NCI-H2196 treated with DMSO at 0.1 percent for 48 hours (cell line): ENCODE measurements around the gene TMEM225.
"Not testable (repeated sequence)": the region's sequence is repeated elsewhere in the genome, so short reads cannot be mapped to it uniquely, and the experiment has no call there.

Experiments
- DNase-seq: peaks from one replicate; lab custom pipeline; 2025; ENCODE audit not compliant: unreplicated experiment; lab: John Stamatoyannopoulos, UW

Gene TMEM225, protein sequence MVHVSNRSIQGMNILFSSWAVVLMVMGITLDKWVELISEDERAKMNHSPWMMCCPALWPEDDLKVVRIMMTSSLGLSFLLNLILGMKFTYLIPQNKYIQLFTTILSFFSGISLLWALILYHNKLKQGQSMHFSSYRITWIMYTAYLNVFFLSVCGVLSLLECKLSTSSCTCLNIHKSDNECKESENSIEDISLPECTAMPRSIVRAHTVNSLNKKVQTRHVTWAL

DNA sequence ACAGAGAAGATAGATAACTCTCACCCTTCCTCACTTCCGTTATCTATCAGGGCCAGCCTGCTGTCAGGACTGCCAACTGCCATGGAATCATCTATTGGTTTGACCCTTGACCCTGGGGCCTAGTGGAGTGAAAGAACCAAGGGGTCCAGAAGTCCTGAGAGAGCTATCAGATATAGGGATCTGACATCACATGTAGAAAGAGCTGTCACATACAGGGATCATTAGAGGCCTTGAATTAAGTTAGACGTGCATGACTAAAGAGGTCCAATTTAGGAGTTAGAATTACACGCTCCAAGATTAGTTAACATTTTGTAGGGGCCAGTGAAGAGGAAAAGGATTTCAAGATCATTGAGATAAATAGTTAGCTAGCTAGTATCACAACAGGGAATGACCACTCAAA, at the start of gene TMEM225:
Gene TMEM225, minus strand, starts transcription at position 101 of the 400 bp plus-strand sequence. CDS start 245 bp downstream, outside the sequence.
- DNase-seq = no peak

DNA sequence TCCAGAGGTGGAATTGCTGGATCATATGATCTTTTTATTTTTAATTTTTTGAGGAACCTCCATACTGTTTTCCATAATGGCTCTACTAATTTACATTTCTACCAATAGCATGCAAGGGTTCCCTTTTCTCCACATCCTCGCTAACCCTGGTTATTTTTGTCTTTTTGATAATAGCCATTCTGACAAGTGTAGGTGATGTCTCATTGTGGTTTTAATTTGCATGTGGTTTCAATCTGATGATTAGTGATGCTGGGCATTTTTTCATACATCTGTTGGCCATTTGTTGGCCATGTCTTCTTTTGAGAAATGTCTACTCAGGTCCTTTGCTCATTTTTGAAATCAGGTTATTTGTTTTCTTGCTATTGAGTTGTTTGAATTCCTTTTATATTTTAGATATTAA, 38.6 kb upstream of the TMEM225 start:
- no peak for DNase-seq

DNA sequence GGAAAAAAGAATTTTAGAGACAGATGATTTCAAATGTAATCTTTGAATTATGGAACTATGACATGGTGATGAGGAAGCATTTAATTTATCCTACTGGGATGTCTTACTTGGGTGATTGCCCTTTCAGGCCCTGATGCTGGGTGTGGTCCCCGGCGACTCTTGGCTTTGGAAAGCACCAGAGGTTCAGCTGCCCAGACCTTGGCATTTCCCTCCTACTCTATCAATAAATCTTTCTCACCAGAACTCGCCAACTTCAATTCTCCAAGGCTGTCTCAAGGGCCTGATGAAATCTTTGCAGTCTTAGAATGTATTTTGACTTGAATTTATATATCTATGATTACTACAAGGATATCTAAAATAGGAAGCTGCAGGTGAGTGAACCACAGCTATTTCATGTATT, 35.5 kb upstream of the TMEM225 start:
- DNase-seq = no peak

DNA sequence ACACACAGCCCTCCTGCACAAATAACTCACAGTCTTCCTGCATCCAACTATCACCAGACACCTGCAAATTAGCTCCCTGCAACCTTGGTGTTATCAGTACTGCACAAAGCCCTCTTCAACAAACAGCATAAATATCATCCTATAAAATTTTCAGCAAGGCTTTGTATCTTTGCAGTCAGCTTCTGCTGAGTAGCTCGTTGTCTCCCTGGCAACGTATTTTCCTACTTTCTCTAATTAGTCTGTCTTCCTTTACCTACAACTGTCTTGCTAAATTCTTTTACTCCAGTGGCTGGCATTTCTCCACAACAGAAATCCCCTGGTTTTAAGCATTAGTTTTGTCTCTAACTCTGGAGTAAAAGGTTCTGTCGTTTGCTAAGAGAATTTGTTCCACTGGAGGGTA, 20.4 kb upstream of the TMEM225 start:
- DNase-seq = no peak

DNA sequence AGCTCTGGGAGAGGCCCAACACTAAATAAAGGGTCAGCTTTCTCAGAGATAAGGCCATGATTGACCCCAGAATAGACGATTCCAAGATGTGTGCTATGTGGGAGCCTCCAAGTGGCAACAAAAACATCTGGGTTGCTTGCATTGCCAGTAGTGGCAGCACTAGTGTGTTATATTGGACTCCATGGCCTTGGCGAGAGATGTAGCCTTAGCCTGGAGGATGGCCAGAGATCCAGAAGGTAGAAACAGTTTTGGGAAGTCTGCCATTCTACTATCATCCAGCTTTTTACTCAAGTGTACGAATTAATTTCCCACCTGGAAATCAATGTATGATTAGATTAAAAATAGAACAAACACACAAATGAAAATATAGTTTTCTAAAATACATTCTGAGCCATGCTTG, 19.5 kb upstream of the TMEM225 start:
- no peak for DNase-seq

DNA sequence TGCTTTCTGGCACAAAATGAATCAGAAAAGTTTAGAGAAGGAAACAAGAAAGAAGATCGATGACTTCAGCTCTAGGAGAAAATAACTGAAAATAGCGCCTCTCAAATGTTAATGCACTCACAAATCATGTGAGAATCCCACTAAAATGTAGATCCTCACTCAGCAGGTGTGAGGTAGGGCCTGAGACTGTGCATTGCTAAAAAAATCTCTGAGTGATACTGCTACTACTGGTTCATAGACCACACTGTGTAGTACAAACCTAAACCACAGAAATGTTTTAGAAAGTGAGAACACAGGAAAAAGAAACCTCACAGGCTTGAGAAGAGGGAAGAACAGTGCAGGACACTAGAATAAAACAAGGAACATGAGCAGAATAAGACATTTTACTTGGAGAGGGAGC, 18.5 kb upstream of the TMEM225 start:
- no peak for DNase-seq

DNA sequence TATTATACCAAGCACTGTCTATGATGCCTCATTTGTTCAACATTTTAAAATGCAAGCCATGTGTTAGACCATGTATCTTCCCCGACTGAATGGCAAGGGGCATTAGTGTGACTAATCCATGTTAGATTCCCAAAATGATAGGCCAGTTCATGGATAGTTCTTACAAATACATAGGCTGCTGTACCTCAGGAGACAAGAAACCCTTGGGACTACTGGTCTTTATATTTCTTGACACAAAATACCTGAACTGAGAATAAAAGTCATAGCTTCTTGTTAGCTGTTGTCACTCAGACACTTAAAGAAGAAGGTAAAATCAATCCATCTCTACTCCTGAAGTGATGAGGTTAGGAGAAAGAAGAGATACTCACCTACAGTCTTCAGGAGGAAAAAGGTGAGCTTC, 16.4 kb upstream of the TMEM225 start, which contains the start of gene OR8D4:
Gene OR8D4, plus strand, starts transcription at position 301 of the 400 bp plus-strand sequence. CDS start 4,265 bp downstream, outside the sequence.
- no peak for DNase-seq

DNA sequence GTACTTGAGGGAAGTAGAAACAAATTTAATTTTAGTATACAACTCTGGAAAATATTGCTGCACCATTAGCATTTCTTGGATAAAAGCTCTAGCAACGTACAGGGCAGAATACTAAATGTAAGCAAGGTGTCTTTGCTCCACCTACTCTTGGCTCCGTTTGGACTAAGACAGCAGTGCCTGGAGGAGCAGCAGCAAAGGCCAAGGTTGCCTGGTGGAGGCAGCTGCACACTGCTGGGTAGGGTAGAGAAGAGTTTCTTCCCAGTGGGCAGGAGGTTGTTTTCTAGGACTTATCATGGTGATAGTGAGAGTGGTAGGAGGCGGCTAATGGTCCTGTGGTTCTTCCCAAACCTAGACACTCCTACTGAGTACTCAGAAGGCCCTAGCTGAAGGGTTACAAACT, 14.3 kb upstream of the TMEM225 start:
- DNase-seq = no peak

DNA sequence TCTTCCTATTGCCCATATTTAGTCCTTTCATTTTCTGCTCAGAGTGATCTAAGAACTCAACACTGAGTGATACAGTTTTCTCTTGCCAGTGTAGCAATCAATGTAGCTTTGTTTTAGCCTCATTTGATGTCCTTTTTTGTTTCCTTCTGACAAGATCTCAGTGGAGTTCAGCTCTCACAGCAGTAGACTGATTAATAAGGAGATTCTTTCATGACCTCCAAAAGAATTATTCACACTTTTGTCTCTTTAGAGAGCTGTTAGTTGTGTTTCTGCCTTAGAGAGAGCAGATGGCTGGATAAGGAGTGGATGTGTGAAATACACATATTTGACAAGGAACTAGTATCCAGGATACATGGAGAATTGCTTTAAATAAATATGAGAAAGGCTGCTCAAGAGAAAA, 6.6 kb upstream of the TMEM225 start:
- no peak for DNase-seq

DNA sequence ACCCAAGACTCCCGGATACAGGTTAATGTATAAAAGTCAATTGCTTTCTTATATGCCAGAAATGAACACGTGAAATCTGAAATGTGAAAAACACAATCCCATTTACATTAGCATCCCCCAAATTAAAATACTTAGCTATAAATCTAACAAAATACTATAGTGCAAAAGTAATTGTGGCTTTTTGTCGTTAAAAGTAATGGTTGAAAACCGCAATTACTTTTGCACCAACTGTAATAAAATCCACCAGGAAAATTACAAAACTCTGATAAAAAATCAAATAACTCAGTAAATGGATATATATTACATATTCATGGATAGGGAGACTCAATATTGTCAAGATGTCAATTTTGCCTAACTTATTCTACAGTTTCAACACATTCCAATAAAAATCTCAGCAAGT, 4.6 kb downstream of the TMEM225 start:
- no peak for DNase-seq

DNA sequence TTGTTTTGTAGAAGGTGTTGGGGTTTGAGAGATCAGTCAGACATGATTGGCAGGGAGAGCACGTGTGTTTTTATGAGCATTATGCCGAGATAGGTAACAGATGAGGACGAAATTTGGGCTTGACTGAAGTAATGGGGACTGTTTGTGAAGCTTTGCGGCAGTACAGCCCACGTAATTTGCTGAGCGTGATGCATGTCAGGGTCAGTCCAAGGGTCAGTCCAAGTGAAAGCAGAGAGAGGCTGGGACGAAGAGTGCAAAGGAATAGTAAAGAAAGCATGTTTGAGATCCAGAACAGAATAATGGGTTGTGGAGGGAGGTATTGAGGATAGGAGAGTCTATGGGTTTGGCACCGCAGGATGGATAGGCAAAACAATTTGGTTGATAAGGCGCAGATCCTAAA, 17.7 kb downstream of the TMEM225 start:
- DNase-seq = not testable (repeated sequence)

DNA sequence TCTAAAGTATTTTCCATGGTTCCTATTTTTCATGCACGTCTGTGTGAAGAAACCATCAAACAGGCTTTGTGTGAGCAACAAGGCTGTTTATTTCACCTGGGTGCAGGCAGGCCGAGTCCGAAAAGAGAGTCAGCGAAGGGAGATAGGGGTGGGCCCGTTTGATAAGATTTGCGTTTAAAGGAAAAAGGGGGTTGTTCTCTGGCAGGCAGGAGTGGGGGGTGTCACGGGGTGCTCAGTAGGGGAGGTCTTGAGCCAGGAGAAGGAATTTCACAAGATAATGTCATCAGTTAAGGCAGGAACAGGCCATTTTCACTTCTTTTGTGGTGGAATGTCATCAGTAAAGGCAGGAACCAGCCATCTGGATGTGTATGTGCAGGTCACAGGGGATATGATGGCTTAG, 20.2 kb downstream of the TMEM225 start:
- DNase-seq = not testable (repeated sequence)

DNA sequence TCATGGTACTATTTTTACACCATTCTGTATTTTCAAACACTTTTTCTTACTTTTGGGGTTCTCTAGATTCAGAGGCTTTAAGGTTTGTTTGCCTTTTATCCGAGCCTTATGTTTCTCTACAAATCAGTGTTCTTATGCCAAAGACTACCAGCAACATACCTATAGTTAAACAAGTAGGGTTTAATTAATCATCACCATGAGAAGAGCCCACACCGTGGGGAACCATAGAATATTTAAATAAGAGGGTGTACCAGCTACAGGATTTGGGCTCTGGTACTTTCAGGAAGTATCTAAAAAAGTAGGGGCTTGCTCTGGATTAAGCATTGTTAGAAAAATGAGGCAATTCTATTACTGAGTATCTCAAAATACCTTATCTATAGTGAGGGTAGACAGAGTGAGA, 25.7 kb downstream of the TMEM225 start:
- DNase-seq = no peak

DNA sequence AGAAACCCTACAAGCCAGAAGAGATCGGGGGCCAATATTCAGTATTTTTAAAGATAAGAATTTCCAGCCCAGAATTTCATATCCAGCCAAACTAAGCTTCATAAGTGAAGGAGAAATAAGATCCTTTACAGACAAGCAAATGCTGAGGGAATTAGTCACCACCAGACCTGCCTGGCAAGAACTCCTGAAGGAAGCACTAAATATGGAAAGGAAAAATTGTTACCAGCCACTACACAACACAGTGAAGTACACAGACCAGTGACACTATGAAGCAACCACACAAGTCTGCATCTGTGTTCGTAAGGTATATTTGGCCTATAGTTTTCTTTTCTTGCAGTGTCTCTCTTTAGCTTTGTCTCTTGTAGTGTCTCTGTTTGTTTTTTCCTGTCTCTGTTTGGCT, 29.0 kb downstream of the TMEM225 start:
- no peak for DNase-seq

DNA sequence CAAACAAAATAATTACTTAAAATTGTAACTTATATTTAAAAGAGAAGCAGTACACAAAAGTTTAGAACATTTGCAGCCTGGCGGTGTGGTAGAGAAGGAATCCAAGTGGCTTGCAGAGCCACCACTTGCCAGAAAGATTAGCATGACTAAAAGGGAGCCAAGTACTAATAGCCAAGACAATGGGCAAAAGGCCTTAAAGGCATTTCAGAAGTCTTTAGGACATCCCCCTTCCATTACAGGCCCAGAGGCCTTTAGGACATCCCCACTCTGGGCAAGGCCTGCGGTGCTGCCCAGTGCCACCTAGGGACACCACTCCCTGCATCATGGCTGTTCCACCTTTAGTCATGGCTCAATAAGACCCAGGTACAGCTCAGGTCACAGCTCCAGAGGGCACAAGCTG, 32.4 kb downstream of the TMEM225 start:
- DNase-seq = no peak

DNA sequence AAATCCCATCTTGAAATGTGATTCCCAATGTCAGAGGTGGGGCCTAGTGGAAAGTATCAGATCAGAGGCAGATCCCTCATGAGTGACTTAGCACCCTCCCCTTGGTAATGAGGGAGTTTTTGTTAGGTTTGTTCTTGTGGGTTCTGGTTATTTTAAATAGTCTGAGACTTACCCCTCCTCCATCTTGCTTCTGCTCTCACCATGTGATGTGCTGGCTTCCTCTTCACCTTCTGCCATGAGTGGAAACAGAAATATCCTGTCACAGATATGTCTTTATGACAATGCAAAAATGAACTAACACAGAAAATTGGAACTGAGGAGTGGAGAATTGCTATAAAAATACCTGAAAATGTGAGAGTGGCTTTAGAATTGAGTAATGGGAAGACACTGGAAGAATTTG, 33.1 kb downstream of the TMEM225 start:
- no peak for DNase-seq

DNA sequence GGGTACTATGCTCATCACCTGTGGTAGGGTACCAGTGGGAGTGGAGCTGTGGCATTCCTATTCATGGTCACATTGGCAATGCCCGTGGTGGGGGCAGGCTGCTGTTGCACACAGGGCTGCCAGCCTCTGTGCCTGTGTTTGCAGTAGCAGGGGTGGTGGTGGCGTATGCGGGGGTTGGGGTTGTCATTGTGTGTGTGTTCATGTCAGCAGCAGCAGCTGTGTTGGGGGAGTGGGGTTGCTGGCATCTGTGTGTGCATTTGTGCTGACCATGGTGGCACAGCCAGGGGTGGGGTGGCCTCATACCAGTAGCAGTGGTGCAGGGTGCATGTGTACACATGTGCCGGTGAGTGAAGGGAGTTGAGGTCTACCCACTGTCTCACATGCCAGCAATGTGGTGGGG, 34.4 kb downstream of the TMEM225 start:
- DNase-seq = no peak

DNA sequence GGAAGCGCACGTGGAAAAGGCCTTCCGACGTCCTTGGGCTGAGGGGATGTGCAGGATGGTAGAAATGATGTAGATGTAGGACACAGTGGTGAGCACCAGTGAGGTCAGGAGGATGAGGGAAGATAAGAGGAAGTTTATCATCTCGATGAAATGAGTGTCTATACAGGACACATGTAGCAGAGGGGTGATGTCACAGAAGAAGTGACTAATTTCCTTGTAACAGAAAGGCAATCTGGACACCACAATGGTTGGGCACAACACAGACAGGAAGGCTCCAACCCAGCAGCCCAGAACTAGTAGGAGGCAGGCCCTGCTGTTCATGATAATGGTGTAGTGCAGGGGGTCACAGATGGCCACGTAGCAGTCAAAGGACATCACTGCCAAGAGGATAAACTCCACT, 44.3 kb downstream of the TMEM225 start:
- DNase-seq = no peak

DNA sequence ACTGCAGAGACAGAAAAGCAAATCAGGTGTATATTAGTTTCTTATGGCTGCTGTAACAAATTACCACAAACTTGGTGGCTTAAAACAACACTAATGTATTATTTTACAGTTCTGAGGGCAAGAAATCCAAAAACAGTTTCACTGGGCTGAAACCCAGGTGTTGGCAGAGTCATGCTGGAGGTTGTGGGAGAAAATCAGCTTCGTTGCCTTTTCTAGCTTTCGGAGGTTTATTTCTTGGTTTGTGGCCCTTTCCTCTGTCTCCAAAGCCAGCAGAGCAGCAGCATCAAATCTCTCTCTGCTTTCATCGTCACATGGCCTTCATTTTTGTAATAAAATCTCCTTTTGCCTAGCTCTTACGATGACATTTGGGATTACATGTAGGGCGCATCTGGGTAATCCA, 46.3 kb downstream of the TMEM225 start:
- DNase-seq = no peak

DNA sequence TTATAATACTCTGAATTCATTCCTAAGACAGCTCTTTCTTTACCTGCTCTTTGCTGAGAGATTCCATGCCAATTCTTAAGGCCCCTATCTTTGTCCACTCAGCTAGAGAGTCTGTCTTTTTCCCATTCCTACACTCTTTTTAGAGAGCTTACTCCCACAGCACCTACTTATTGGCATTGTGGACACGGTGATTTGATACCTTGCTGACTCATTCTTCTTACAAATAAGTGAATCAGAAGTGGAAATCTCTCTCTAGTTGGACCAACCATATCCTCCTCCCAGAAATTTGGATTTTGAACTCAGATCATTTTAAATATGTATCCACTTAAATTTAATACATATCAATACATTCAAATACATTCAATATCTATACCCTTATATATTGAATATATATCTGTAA, 46.8 kb downstream of the TMEM225 start:
- DNase-seq = no peak

DNA sequence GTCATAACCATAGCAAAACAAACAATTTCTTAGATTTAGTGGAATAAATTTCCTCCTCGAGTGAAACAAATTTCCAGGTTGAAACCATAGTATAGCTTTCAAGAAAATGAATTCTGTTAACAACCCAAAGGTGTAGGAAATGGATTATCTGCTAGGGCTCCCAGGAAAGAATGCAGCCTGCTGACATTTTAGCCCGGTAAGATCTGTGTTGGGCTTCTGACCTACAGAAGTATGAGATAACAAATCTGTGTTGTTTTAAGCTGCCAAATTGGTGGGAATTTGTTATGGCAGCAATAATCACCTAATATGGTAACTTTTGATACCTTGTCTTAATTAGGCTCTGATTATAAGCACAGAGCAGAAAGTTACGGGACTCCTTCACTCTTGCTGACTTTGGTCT, 47.3 kb downstream of the TMEM225 start:
- DNase-seq = no peak

DNA sequence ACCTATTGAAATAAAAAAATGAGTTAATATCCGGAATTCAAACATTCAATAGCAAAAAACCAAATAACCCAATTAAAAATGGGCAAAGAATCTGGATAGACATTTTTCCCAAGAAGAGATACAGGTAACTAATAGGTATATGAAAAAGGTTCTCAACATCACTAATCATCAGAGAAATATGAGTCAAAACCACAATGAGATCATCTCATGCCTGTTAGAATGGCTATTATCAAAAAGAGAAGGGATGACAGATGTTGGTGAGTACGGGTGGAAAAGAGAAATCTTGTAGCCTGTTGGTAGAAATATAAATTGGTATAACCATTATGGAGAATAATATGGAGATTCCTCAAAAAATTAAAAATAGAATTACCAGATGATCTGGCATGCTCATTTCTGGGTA, 52.4 kb downstream of the TMEM225 start:
- DNase-seq = no peak
